ENCODE data around the gene TP53I11.

Gene TP53I11

GRCh38 chr11:44955015-44955738, 4.5 kb upstream of the TP53I11 start:
- peak; percentile 89 for DNase-seq

DNA sequence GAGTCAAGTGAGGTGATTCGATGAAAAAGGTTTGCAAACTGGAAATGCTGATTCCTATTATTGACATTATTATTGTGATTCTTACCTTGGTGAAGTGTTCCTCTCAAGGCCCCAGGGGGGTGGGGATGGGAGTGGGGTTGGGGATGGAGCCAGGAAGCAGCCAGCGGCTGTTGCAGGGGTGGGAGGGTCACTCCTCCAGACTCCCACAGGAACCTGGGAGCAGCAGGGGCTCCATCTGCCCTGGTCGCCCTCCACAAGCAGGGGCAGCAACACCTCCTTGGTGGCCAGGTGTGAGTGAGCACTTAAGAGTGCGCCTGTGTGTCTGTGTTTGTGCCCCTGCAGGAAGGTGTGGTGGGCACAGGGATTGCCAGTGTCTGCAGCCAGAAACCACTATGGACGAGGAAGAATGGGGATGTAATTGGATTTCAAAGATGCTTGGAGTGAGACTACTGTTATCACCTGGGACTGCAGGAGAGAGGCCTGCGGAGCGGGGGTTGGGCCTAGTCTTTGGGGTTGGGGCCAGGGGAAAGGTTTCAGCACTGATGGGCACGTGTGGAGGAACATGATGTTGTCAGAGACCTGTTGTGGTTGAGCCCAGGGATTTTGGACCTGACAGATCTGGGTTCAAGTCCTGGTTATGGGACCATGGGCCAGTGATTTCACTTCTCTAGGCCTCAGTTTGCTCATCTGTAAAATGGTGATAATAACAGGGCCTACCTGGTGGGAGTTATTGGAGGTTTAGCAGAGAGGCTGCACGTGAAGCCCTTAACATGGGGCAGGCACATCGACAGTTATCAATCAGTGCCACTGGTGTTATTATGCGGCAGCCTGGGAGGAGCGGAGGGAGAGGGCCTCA, 3.6 kb upstream of the TP53I11 start:
- no peak for DNase-seq

DNA sequence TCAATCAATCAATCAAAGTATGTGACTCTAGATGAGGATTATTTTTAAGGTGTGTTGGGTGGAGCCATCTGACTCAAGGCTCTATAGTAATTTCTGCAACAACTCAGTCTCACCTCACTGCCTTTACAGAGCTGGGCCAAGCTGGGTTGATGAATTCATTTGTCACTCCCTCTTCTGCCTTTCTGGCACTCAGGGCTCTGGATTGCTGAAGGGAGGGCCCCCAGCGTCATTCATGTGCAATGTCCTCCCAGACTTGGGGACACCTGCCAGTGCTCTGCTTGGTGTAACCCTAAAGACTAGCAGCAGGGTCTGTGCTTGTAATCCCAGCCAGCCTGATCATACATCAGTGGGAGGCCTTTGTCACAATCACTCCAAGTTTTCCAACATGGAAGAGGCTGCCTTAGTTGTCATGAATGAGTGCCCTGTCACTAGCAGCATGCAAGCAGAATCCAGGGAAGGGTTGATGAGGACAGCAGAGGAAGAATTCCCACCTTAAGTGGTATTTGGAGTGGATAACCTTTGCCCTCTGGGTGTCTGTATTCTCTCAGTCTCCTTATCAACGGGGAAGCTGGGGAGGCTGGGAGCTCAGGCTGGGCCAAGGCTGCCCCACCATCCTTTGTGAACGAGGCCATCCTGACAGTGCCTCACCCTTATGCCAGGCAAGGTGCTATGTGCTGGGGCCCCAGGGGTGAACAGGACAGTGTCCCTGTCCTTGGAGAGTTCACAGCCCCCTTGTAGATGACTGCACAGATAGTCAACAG, 2.0 kb upstream of the TP53I11 start:
- DNase-seq = no peak

GRCh38 chr11:44952082-44952481, 1.4 kb upstream of the TP53I11 start:
- DNase-seq = no peak

DNA sequence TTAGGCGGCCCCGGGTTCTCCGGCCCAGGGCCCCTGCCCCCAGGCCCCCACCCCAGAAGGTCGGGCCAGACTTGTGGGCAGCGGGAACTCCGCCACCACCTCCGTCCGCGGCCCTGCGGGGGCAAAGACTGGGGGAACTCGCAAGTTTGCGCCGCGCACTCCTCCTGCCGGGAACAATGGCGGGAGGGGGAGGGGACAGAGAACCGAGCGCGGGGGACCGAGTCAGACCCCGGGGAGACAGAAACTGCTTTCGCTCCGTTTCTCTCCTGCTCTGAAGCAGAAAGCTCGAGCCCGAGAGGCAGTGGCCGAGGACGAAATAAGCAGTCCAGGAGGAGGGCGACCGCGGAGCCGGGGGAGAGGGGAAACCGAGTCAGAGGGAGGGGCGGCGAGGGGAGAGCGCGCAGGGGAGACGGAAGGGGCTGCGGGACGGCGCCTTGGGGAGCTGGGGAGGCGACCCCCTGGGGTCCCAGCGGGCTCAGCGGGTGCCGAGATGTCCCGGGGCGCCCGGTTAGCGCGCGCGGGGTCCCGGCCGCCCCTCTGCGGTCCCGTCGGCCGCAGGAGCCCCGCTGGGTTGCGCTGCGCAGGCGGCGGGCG, 555 bp downstream of the TP53I11 start:
- DNase-seq = no peak

DNA sequence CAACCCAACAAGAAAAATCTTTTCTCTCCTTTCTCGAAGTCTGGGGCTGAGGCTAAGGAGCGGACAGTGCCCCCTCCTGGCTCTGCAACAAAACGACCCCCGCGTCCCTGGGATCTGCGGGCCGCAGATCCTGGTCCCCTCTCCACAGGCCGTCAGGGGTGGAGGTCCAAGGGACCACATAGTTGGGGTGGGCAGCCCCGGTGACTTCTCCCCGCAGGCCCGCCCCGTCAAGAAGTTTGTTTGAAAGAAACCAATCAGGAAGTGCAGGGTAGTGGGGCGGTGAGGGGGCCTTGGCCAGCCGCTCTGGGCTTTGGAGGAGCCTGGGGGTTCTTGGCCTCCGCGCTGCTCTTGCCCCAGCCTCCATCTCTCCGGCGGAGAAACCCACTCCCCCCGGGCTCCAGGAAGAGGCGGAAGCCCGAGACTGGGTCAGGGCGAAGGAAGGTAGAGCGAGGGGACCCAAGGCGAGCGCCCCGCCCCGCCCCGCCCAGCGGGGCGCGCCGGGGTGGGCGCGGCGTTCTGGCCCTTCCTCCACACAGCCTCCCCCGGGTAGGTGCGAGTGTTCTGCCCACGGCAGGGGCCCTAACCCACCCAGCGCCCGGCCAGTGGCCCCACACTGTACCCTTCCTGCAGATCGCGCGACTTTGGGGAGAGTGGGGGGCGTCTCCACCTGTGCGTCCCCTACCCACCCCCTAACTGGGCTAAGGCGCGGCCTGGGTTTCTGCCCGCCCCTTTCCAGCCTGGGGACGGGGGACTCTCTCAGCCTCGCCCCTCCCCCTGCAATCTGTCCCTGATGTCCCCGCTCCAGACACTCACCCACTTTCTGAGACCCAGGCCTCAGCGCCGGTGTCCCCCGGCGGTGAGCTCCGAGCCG, 1.3 kb downstream of the TP53I11 start:
- DNase-seq = peak; percentile 33

DNA sequence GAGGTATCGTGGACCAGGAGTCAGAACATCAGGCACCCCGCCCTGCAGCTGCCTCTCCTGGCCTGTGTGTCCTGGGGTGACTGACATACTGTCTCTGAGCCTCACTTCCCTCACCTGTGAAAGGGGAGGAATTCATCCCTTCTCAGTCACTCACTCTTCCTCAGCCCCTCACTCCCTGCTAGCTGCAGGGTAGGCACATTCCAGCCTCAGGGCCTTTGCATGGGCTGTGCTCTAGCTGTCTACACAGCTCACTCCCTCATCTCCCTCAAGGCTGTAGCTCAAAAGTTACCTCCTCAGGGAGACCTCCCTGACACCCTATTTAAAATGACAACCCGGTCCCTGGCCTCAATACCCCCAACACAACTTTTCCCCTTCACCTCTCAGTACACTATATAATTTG, 2.5 kb downstream of the TP53I11 start:
- no peak for DNase-seq

- no peak for DNase-seq
These were observed 3.6 kb downstream of the TP53I11 start for GRCh38 chr11:44947114-44947513.

- DNase-seq = no peak
These were observed 4.4 kb downstream of the TP53I11 start for GRCh38 chr11:44946263-44946662.

DNA sequence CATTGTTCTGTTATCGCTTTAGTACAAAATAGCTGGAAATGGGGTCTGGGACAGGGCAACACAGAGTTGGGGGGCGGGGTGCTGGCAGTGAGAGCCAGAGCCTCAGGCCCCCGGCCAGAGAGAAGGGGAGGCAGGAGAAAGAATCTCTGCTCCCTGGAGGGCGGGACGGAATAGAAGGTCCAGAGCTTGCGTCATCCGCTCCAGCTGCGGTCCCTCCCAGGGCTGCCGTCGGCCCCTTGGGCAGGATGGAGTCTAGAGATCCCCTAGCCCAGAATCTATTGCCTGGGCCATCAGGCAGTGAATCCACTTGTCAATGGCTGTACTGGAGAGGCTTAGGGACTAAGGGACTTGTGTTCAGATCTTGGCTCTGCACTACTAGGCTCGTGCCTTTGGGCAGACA, 5.0 kb downstream of the TP53I11 start:
- DNase-seq = no peak

DNA sequence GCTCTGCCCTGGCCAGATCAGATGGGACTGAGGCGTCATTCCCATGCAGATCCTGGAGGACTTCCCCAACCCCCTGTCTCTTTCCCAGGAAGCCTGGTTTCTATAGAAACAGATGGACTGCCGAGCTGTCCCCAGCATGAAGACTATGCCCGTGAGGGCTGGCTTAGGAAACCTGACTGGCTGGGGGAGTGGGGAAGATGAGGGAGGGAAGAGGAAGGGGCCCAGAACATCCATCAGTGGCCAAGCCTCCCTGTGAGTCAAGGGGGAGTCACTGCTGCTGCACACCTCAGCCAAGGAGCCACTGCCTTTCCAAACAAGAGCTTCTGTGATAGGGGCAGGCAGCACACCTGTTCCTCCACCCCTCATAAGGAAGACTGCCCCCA, 5.8 kb downstream of the TP53I11 start:
- DNase-seq = no peak

DNA sequence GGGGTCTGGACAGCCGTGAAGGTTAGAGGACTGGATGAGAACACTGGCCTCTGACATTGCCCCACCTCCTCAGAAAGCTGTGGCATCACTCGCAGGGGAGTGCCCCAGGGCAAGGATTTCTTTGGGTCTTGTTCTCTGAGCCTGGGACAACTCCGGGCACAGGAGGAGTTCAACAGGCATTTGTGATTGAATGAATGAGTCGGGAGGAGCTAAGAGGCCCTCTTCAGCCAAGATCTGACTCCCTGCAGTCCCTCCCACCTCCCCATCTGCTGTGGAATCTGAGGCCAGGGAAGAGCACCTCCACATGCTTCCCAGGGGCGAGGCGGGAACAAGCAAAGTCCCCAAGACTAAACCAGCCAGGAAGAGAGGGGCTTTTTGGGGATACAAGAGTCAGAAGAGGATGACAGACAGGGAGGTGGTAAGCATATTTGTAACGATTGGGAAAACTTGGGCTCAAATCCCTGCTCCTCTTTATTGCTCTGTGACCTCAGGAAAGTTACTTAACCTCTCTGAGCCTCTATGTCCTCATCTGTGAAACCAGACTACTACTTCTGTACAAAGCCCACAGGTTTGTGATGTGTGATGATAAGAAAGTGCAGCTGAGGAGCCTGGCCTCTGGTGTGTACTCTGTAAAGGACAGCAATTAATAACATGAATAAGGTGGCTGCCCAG, 6.4 kb downstream of the TP53I11 start:
- DNase-seq = no peak

GRCh38 chr11:44943696-44944095, 7.0 kb downstream of the TP53I11 start:
- DNase-seq = no peak

DNA sequence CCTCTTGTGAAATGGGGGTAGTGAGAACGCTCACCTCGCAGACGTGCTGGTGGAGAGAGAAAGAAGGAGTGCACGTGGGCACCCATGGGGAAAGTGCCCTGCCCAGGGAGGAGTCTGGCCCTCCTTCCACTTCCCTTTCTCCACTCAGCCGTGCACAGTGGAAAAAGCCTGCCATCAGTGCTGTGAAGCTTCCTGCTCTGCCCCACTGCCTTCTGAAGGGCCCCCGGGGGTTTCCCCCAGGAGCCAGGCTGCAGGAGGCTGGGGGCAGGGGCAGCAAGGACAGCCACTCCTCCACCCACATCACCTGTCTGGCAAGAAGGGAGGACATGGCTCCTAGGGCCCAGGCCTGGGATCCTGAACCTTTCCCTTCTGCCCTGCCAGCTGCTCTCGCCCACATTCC, 7.6 kb downstream of the TP53I11 start:
- no peak for DNase-seq

GRCh38 chr11:44942029-44942955, 8.4 kb downstream of the TP53I11 start:
- no peak for DNase-seq

DNA sequence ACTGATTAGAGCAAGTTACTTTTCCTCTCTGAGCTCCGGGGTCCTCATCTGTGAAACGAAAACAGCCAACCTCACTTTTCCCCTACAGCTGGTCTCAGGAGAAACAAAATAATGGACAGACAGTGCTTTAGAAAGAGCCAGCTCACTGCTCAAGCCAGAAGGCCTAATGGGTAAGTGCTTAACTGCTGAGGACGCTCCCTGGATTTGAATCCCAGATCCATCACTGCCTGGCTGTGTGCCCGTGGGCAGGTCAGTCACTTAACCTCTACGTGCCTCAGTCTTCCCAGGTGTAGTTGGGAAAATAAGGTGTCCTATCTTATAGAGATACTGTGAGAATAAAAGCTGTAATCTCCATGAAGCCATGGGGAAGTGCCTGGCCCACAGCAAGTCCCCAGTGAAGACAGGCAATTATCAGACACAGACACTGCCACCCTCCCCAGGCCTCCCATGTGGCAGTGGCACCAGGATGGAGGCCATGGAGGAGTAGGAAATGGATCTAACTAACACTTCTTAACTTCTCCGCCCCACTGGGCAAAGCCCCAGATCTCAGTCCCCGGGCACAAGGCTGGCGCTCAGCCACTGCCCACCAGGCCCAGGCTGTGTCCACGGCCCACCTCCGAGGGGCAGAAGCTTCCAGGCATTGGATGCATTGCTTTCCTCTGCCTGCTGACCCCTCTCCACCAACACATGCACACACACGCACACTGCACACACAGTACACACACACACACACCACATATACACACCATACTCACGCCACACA, 9.2 kb downstream of the TP53I11 start:
- no peak for DNase-seq

GRCh38 chr11:44940835-44941234, 9.8 kb downstream of the TP53I11 start:
- DNase-seq = no peak

GRCh38 chr11:44940404-44940803, 10.3 kb downstream of the TP53I11 start:
- DNase-seq = no peak

DNA sequence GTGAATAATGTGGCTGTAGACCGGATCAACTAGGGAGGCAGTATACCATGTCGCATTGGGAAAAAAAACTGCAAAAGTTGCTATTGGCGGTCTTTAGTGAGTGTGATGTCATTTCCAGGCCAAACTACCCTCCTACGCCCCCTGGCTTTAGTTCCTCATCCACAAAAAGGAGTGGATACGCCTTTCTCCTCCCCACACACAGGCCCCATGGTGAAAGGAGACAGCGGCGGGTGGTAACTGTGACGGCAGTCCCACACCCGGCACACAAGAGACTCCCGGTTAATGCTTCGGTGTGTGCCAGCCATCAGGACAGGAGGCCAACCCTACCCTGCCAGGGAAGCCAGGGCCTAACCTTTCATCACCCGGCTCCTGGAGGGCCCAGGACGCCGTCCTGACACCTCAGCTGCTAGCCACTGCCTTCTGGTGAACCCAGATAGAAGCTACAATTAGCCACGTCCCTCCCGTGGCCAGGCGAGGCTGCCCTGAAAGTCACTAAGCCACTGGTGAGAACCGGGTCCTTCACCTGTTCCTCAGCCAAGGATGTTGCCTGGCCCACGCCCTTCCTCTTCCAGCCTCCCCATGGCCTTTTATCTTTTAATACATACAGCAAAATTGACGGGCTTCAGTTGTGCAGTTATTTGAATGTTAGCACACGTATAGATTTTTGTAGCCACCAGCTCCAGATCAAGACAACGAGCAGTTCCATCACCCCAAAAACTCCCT, 10.8 kb downstream of the TP53I11 start:
- DNase-seq = no peak
